Measurements from ENCODE around the gene FANCI.

FANCI gene

DNA sequence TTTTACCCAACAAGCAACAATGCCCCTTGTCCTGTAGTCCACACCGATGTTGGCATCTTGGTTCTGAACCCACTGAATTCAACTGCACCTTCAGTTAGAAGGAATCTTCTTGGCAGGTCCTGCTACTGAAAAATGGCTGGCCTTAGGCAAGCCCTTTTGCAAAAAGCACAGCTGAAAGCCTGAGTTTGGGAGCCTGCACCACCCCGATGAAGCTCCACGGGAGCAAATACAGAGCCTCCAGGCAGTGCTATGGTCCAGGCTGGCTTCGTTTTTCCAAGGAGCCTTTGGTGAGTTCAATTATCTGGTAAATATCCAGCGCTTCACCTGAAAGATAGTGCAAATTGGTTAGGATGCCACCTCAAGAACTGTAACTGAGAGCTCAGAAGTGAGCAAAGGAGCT is 72.7 kb downstream of the FANCI start:
- POLR2A ChIA-PET: no interaction called here

DNA sequence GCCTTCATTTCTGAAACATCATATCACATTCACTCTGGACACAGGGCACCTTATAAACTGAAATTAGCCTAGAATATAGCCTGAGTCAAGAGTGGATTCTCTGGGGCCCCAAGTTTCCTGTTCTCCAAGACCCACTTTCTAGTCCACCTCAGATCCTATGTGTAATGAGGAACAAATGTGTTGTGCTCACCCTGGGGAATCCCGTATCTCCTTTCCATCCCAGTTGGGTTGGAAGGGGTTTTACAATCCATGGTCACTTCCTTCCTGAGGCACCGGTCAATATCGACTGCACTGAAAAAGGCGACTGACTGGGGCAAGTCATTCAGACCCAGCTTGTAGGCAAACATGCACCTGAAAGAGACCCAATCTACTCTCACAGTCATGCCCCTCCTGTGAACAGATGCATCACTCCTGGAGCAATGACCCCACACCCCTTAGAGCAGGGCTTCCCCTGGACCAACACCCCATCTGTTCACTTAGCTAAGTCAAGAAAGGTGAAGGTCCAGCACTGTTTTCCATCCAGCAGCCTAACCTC is 73.5 kb downstream of the FANCI start:
- no peak for DNase-seq (ENCODE audit: low read depth, low spot score)

More for the DNA sequence above, 72.7 kb downstream of the FANCI start:
- DNase-seq (ENCODE audit: low read depth, low spot score): no peak
- TF ChIP-seq, protein P1, sequence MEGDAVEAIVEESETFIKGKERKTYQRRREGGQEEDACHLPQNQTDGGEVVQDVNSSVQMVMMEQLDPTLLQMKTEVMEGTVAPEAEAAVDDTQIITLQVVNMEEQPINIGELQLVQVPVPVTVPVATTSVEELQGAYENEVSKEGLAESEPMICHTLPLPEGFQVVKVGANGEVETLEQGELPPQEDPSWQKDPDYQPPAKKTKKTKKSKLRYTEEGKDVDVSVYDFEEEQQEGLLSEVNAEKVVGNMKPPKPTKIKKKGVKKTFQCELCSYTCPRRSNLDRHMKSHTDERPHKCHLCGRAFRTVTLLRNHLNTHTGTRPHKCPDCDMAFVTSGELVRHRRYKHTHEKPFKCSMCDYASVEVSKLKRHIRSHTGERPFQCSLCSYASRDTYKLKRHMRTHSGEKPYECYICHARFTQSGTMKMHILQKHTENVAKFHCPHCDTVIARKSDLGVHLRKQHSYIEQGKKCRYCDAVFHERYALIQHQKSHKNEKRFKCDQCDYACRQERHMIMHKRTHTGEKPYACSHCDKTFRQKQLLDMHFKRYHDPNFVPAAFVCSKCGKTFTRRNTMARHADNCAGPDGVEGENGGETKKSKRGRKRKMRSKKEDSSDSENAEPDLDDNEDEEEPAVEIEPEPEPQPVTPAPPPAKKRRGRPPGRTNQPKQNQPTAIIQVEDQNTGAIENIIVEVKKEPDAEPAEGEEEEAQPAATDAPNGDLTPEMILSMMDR (IDR thresholded peaks at IDR 0.05; ENCODE audit: insufficient read depth, low read length, missing control alignments): no peak
- no peak overlapping the region for H3K4me3 ChIP-seq (ENCODE audit: low read depth, low read length)
- CTCF ChIA-PET: interaction anchor here (1.3 kb wide), 1 partner anchor 109 kb away, joined by 7 read pairs; no protein-coding TSS in a partner anchor

GRCh38 chr15:89319678-89320077 is 75.9 kb downstream of the FANCI start:
- CTCF ChIA-PET: interaction anchor here (1.5 to 2.3 kb wide), 3 partner anchors 8 to 13 kb away, joined by 4 to 13 read pairs (median 6); no protein-coding TSS in a partner anchor
- no peak overlapping the region for H3K4me3 ChIP-seq (ENCODE audit: low read depth, low read length)
- POLR2A ChIA-PET: no interaction called here
- TF ChIP-seq, protein P1 (IDR thresholded peaks at IDR 0.05; ENCODE audit: insufficient read depth, low read length, missing control alignments): no peak
- DNase-seq (ENCODE audit: low read depth, low spot score): no peak

More for the DNA sequence above, 73.5 kb downstream of the FANCI start:
- ChIA-PET CTCF (interaction anchor here (1.3 kb wide), 1 partner anchor 110 kb away, joined by 7 read pairs; no protein-coding TSS in a partner anchor), POLR2A (no interaction called here)
- TF ChIP-seq, protein P1 (IDR thresholded peaks at IDR 0.05; ENCODE audit: insufficient read depth, low read length, missing control alignments): no peak
- H3K4me3 ChIP-seq (ENCODE audit: low read depth, low read length): no peak overlapping the region

- POLR2A ChIA-PET: no interaction called here
- CTCF ChIA-PET: interaction anchor here (1.5 to 2.3 kb wide), 3 partner anchors 7 to 12 kb away, joined by 4 to 13 read pairs (median 6); no protein-coding TSS in a partner anchor
Observed at GRCh38 chr15:89320200-89320599, 76.4 kb downstream of the FANCI start.

GRCh38 chr15:89321521-89322410 is 78.0 kb downstream of the FANCI start:
- no peak for DNase-seq (ENCODE audit: low read depth, low spot score)
- CTCF ChIA-PET: interaction anchor here (1.0 to 3.1 kb wide), 6 partner anchors 7 to 115 kb away, joined by 3 to 17 read pairs (median 4); no protein-coding TSS in a partner anchor
- POLR2A ChIA-PET: interaction anchor here (0.8 to 1.1 kb wide), 3 partner anchors 8 to 13 kb away, joined by 3 to 5 read pairs (median 3); partner anchors contain the start of gene POLG
- TF ChIP-seq, protein P1 (IDR thresholded peaks at IDR 0.05; ENCODE audit: insufficient read depth, low read length, missing control alignments): no peak
- no peak overlapping the region for H3K4me3 ChIP-seq (ENCODE audit: low read depth, low read length)

More at GRCh38 chr15:89320200-89320599, 76.4 kb downstream of the FANCI start:
- TF ChIP-seq, protein P1 (IDR thresholded peaks at IDR 0.05; ENCODE audit: insufficient read depth, low read length, missing control alignments): no peak
- DNase-seq (ENCODE audit: low read depth, low spot score): no peak
- no peak overlapping the region for H3K4me3 ChIP-seq (ENCODE audit: low read depth, low read length)

DNA sequence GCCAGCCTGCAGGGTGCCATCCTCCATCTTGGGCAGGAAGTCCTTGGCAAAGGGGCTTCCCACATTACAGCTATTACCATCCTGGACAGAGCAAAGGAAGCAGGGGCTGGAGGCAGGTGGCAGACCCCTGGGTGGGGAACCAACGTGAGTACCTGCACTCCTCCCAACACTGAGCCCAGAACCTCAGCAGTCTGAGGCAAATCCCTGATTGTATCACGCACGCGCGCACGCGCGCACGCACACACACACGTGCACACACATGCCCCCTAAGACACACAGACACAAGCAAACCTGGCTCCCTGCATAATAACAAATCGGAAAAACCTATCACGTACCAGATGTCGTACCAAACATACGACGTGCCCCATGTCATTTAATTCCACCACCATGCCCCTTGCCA is 79.0 kb downstream of the FANCI start:
- CTCF ChIA-PET: interaction anchor here (1.9 to 3.1 kb wide), 4 partner anchors 10 to 115 kb away, joined by 4 to 17 read pairs (median 6); no protein-coding TSS in a partner anchor
- no peak for DNase-seq (ENCODE audit: low read depth, low spot score)

More for the DNA sequence above, 79.0 kb downstream of the FANCI start:
- POLR2A ChIA-PET: no interaction called here
- TF ChIP-seq, protein P1 (IDR thresholded peaks at IDR 0.05; ENCODE audit: insufficient read depth, low read length, missing control alignments): no peak
- no peak overlapping the region for H3K4me3 ChIP-seq (ENCODE audit: low read depth, low read length)

Data from AG04449 (cell line).